Right lobe of liver (tissue), 6 donors: Measurements from ENCODE around the gene NYAP1. TPM values are rescaled to one million over a fixed set of nuclear protein-coding genes. Genes with fewer than 3 reads are reported as not detected.

Experiments used
- ATAC-seq, 4 donors: fragments of 200-7000 bp; cut with Tn5 transposase; one replicate each; pipeline ENCODE4 v1.9.1; 2020; ENCODE audit warnings: mild to moderate bottlenecking in 4 of 4, moderate library complexity in 4 of 4
- DNase-seq, 3 donors: peaks; one replicate each; pipeline ENCODE4 v3.0.0-alpha.2; 2020
- H3K27ac ChIP-seq, 3 donors: fragments of 200-600 bp; one replicate each; pipeline ENCODE4 v1.8.0; 2022
- H3K27me3 ChIP-seq, 2 donors: fragments of 200-600 bp; one replicate each; pipeline ENCODE4 v1.8.0; 2022
- H3K36me3 ChIP-seq, 4 donors: fragments of 200-600 bp; sonication (generic) in 1 of 4; one replicate each; pipeline versions ENCODE4 v1.5.1 to v1.8.0; 2017 to 2022; ENCODE audit warnings: control low read depth in 1 of 4
- H3K4me1 ChIP-seq, 4 donors: fragments of 200-600 bp; sonication (generic) in 1 of 4; one replicate each; pipeline versions ENCODE4 v1.5.1 to v1.8.0; 2017 to 2022; ENCODE audit warnings: control low read depth in 1 of 4
- H3K4me3 ChIP-seq, 3 donors: fragments of 200-600 bp; one replicate each; pipeline ENCODE4 v1.8.0; 2022
- H3K9me3 ChIP-seq, 4 donors: fragments of 200-600 bp; sonication (generic) in 1 of 4; one replicate each; pipeline versions ENCODE4 v1.5.1 to v1.8.0; 2017 to 2022; ENCODE audit warnings: control low read depth in 1 of 4
- CTCF ChIP-seq, 4 donors: fragments of 200-600 bp in 3 of 4; fragments of 450-650 bp in 1 of 4; IDR thresholded peaks; one replicate each; pipeline versions ENCODE4 v1.5.1 to v1.8.0; 2016 to 2022; ENCODE audit warnings: antibody characterized with exemption in 4 of 4, mild to moderate bottlenecking in 2 of 4
- POLR2A ChIP-seq: fragments of 450-650 bp; IDR thresholded peaks from one replicate; pipeline ENCODE4 v1.6.1; 2017; ENCODE audit warnings: antibody characterized with exemption, mild to moderate bottlenecking
- WGBS: methylation state at CpG from one replicate; pipeline ENCODE4 v1.1.6; 2018; ENCODE audit warnings: low coverage, low lambda C conversion rate; ENCODE audit not compliant: insufficient coverage; ENCODE audit errors: missing lambda C conversion rate; 5-methylcytosine and 5-hydroxymethylcytosine counted together
- intact Hi-C, 2 donors: fragments of 100-400 bp; cut with DNase I; formaldehyde crosslinking; loops; one replicate each; pipeline versions ENCODE4 v1.11.2 to v1.14.1; 2022
- total RNA-seq, 6 experiments: library from RNA; depleted of rRNA in 2 of 6; stranded (reverse); fragments of >200 nt in 2 of 6; fragmentation: NEBNext Ultra II Directional in 3 of 6; extraction: Animal tissue kit (Norgen Biotek cat#: 25700) in 3 of 6; gene quantifications; one replicate each; pipeline versions ENCODE4 v1.1.0 to v1.2.4, GENCODE V29; 2016 to 2023
- donor health status: DM: no; HTN: yes; CAD: no.
- donor health status: DM: no; HTN: no; CAD: no.
- donor health status: DM: no; HTN: no; CAD: no.
- donor health status: DM: no; HTN: yes; CAD: no.
- donor health status: DM: no; HTN: yes; CAD: no.

The NYAP1 gene
- total RNA-seq, 6 experiments from 2014 or later: 0.06 to 0.74 (median 0.32) TPM

- DNase-seq (no peak), ATAC-seq (no peak)
- intact Hi-C loops: no loop called here
- TF ChIP-seq CTCF (IDR thresholded peaks at IDR 0.05) (no peak), POLR2A (no peak)
- 77% methylated on average over 9 of the region's 9 CpGs for WGBS
- Histone ChIP-seq H3K4me1 (no peaks in the 10 kb centered on the region), H3K9me3 (no peaks in the 10 kb centered on the region), H3K27ac (no peak overlapping the region), H3K27me3 (no peaks in the 10 kb centered on the region), H3K4me3 (no peak overlapping the region), H3K36me3 (no peaks in the 10 kb centered on the region)
These were observed 29.6 kb downstream of the NYAP1 start for GRCh38 chr7:100513212-100513810.

DNA sequence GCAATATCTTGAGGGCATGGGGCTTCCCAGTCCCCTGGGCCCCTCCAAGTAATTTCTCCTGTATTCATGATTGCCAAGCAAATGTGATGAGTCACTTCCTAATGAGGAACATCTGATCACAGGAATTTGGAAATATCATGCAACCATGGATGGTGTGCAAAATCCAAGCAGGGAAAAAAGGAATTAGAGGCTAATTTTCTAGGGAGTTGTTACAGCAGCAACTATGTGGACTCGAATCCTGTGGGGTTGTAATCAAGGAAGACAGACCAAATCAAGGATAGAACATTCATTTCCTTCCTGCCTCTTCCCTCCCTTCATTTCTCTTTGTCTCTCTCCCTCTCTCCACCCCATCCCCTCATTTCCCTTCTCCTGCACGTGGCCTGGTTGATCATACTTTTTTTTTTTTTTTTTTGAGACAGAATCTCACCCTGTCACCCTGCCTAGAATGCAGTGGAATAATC is 31.4 kb downstream of the NYAP1 start:
- 47% methylated on average over 2 of the region's 2 CpGs for WGBS
- ATAC-seq: peak in 1 of 4 donors; percentile 41
- intact Hi-C loops: no loop called here

DNA sequence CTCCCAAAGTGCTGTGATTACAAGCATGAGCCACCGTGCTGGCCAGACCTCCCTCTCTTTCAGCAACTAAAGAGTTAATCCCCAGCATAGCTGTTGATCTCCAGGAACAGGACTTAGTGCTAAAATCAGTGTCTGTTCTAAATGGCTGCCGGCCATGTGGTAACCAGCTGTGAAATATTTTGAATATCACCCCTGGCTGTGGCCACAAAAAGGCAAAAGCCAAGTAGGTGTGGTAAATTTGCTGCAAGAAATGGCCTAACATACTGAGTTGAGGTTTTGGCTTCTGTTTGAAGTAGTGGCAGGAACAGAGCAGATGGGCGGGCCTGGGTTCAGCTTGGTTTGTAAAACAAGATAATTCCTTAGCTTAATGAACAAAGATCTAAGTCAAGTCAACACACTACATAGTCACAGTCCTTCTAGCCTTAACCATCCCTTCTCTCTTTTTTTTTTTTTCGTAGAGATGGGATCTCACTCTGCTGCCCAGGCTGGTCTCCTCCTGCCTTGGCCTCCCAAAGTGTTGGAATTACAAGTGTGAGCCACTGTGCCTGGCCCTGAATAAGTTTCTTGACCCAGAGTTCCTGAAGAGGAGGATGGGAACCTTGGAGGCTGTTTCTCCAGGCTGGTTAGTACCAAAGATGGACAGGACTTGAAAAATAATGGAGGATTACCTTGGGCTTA is 32.5 kb downstream of the NYAP1 start:
- WGBS: 69% methylated on average over 4 of the region's 4 CpGs
- no peaks in the 10 kb centered on the region for H3K9me3 ChIP-seq
- H3K27ac ChIP-seq: no peak overlapping the region
- no peaks in the 10 kb centered on the region for H3K36me3 ChIP-seq
- H3K27me3 ChIP-seq: no peaks in the 10 kb centered on the region
- TF ChIP-seq POLR2A: no peak
- TF ChIP-seq CTCF (IDR thresholded peaks at IDR 0.05): no peak
- H3K4me3 ChIP-seq: no peak overlapping the region
- no peak for ATAC-seq
- DNase-seq: no peak
- intact Hi-C loops: no loop called here
- H3K4me1 ChIP-seq: no peaks in the 10 kb centered on the region

More for the DNA sequence above, 31.4 kb downstream of the NYAP1 start:
- no peaks in the 10 kb centered on the region for H3K36me3 ChIP-seq
- no peaks in the 10 kb centered on the region for H3K4me1 ChIP-seq
- H3K27ac ChIP-seq: no peak overlapping the region
- no peak overlapping the region for H3K4me3 ChIP-seq
- no peaks in the 10 kb centered on the region for H3K27me3 ChIP-seq
- TF ChIP-seq POLR2A: no peak
- no peak for TF ChIP-seq CTCF (IDR thresholded peaks at IDR 0.05)
- no peaks in the 10 kb centered on the region for H3K9me3 ChIP-seq
- DNase-seq: no peak

DNA sequence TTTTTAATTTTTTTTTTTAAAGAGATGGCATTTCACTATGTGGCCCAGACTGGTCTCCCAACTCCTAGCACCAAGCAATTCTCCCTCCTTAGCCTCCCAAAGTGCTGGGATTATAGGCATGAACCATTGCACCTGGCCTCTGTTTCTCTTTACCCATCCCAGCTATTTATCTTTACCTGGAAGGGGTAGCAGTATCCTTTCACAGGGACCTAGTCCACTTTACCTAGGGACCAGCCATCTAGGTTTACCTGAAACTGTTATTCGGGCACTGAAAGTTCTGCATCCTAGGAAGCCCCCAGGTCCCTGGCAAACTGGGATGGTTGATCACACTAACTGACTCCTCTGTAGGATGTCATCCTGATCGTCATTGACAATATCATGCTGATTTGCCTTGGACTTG is 33.6 kb downstream of the NYAP1 start:
- WGBS: 100% methylated on average over 2 of the region's 2 CpGs

More for the DNA sequence above, 33.6 kb downstream of the NYAP1 start:
- no peak for DNase-seq
- no peaks in the 10 kb centered on the region for H3K9me3 ChIP-seq
- no peaks in the 10 kb centered on the region for H3K36me3 ChIP-seq
- no peaks in the 10 kb centered on the region for H3K4me1 ChIP-seq
- ATAC-seq: no peak
- intact Hi-C loops: no loop called here
- no peak overlapping the region for H3K4me3 ChIP-seq
- no peak overlapping the region for H3K27ac ChIP-seq
- no peaks in the 10 kb centered on the region for H3K27me3 ChIP-seq
- TF ChIP-seq CTCF (IDR thresholded peaks at IDR 0.05) (no peak), POLR2A (no peak)
